GF-D8 (cell line): Measurements from ENCODE around the gene PIGQ.

Source experiments
- DNase-seq: peaks from one replicate; lab custom pipeline; 2025; lab: John Stamatoyannopoulos, UW

Gene PIGQ

GRCh38 chr16:569445-570254, at the start of gene PIGQ:
Gene PIGQ, plus strand, starts transcription at chr16:569968. Its CDS starts 4,107 bp downstream, at chr16:574075.
- no peak for DNase-seq

GRCh38 chr16:520847-521246, 48.9 kb upstream of the PIGQ start:
- DNase-seq: no peak

- no peak for DNase-seq
Observed at GRCh38 chr16:521381-522210, 48.2 kb upstream of the PIGQ start.

- DNase-seq: no peak
Observed at GRCh38 chr16:522320-523096, 47.3 kb upstream of the PIGQ start.

GRCh38 chr16:523097-523741, 46.5 kb upstream of the PIGQ start:
- DNase-seq: no peak

GRCh38 chr16:524274-525040, 45.3 kb upstream of the PIGQ start:
- DNase-seq: no peak

- no peak for DNase-seq
Observed at GRCh38 chr16:525123-525519, 44.6 kb upstream of the PIGQ start.

GRCh38 chr16:525520-526180, 44.1 kb upstream of the PIGQ start:
- no peak for DNase-seq

- DNase-seq: no peak
Observed at GRCh38 chr16:526181-527014, 43.4 kb upstream of the PIGQ start.

GRCh38 chr16:527015-527903, 42.5 kb upstream of the PIGQ start, which contains the start of gene CAPN15:
Gene CAPN15, plus strand, starts transcription at chr16:527712. Its CDS starts 19,127 bp downstream, at chr16:546839.
- DNase-seq: peak; percentile 45

GRCh38 chr16:528111-529011, 41.4 kb upstream of the PIGQ start:
- DNase-seq: peak; percentile 28

GRCh38 chr16:529012-529575, 40.7 kb upstream of the PIGQ start:
- DNase-seq: no peak

GRCh38 chr16:530111-530817, 39.5 kb upstream of the PIGQ start:
- DNase-seq: no peak

GRCh38 chr16:531494-532125, 38.2 kb upstream of the PIGQ start:
- DNase-seq: no peak

GRCh38 chr16:533391-534123, 36.2 kb upstream of the PIGQ start:
- DNase-seq: no peak
